Measurements from ENCODE around the gene XXYLT1. TPM values are rescaled to one million over a fixed set of nuclear protein-coding genes. Genes with fewer than 3 reads are reported as not detected.

The XXYLT1 gene
- polyA plus RNA-seq, 1 donor (not counting 4 experiments of a cell fraction or from before 2014, with no cell fraction given): 11.1 TPM

DNA sequence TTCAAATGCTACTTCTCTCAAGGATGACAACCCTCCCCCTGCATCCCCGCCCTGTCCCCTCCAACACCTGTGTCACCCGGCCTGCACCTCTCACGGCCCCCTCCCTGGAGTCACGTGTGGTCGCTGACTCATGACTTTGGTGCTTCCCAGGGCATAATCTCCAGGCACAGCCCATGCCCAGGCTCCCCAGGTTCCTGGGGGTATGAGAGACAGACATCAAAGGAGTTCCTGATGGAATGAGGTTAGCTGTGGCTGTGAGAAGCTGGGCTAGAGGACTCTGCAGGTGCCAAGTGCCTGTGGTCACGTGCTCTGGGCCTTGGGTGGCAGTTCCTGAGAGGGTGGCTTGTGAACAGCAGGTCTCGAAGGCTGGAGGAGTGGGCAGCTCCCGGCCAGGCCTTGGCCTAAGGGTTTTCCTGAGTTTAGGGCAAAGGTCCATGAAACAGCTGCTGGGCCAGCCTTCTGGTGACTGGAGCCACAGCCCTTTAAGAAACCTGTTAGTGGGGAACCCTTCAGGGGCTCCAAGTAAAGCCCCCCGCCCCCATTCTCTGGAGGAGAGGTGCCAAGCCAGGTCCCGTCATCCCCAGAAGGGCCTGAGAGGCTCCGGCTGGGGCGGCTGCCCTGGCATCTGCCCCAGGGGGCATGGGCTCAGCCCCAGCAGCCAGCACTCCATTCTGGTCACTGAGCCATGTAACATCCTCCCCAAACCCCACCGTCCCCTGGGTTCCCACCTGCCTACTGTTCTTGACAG, 230.0 kb downstream of the XXYLT1 start:
- TF ChIP-seq, protein P1, sequence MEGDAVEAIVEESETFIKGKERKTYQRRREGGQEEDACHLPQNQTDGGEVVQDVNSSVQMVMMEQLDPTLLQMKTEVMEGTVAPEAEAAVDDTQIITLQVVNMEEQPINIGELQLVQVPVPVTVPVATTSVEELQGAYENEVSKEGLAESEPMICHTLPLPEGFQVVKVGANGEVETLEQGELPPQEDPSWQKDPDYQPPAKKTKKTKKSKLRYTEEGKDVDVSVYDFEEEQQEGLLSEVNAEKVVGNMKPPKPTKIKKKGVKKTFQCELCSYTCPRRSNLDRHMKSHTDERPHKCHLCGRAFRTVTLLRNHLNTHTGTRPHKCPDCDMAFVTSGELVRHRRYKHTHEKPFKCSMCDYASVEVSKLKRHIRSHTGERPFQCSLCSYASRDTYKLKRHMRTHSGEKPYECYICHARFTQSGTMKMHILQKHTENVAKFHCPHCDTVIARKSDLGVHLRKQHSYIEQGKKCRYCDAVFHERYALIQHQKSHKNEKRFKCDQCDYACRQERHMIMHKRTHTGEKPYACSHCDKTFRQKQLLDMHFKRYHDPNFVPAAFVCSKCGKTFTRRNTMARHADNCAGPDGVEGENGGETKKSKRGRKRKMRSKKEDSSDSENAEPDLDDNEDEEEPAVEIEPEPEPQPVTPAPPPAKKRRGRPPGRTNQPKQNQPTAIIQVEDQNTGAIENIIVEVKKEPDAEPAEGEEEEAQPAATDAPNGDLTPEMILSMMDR (optimal IDR thresholded peaks at IDR 0.05 in 1 of 3, IDR thresholded peaks at IDR 0.05 in 1 of 3, conservative IDR thresholded peaks at IDR 0.05 in 1 of 3; ENCODE audit: extremely low read depth in 1 of 3, insufficient read depth in 2 of 3, low read length in 3 of 3): no peak
- TF ChIP-seq EZH2 (IDR thresholded peaks at IDR 0.05; ENCODE audit: low read length): no peak
- H2AFZ ChIP-seq (ENCODE audit: control insufficient read depth, low read length): no peak overlapping the region
- peak overlapping the region; percentile 2 for H3K4me2 ChIP-seq (ENCODE audit: control insufficient read depth, extremely low read depth, insufficient read depth, low read depth, low read length)

DNA sequence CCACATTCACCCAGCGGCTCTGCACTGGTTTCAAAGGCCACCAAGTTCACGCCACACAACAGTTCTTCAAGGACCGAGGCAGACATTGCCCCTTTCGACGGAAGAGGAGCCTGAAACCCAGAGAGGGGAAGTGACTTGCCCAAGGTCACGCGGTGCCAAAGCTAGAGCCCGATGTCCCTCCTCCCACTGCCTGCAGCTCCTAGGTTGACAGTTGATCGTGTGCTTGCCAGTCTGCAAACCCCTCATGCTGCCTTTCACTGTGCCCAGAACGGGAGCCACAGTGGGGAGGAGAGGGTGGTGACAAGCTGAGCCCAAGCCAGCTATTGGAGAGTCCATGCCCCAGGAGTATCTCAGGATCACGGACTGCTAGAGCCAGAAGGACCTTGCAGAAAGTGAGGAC, 230.9 kb downstream of the XXYLT1 start:
- Histone ChIP-seq H3K27ac (ENCODE audit: control insufficient read depth, insufficient read depth, low read length) (no peak overlapping the region), H4K20me1 (ENCODE audit: control insufficient read depth, extremely low read depth, insufficient read depth, low read length) (no peaks in the 10 kb centered on the region), H3K27me3 (ENCODE audit: control insufficient read depth, extremely low read depth, insufficient read depth, low read length) (no peaks in the 10 kb centered on the region), H2AFZ (ENCODE audit: control insufficient read depth, low read length) (no peak overlapping the region), H3K79me2 (ENCODE audit: control insufficient read depth, insufficient read depth, low read length) (no peaks in the 10 kb centered on the region), H3K4me3 (ENCODE audit: control insufficient read depth in 2 of 3, extremely low read depth in 1 of 3, insufficient read depth in 2 of 3, low read depth in 1 of 3, low read length in 3 of 3) (no peak overlapping the region), H3K9ac (ENCODE audit: control insufficient read depth, extremely low read depth, insufficient read depth, low read length) (no peak overlapping the region), H3K4me1 (ENCODE audit: control insufficient read depth, extremely low read depth, insufficient read depth, low read length) (peaks cover 14% of the 10 kb centered on the region), H3K9me3 (ENCODE audit: control insufficient read depth, low read depth, low read length) (no peaks in the 10 kb centered on the region), H3K9me1 (ENCODE audit: control insufficient read depth, extremely low read depth, insufficient read depth, low read length) (no peaks in the 10 kb centered on the region), H3K36me3 (ENCODE audit: control insufficient read depth in 2 of 2, extremely low read depth in 1 of 2, insufficient read depth in 2 of 2, low read length in 2 of 2) (no peaks in the 10 kb centered on the region), H3K4me2 (ENCODE audit: control insufficient read depth, extremely low read depth, insufficient read depth, low read depth, low read length) (no peak overlapping the region)
- no peak for FAIRE-seq
- no peak for DNase-seq (ENCODE audit: low read depth, low spot score)
- dilution Hi-C loops (cut with MboI; ENCODE audit: extremely low pct_ligation_motif_present, low sequenced_read_pairs): no loop called here
- TF ChIP-seq, protein P1 (optimal IDR thresholded peaks at IDR 0.05 in 1 of 3, IDR thresholded peaks at IDR 0.05 in 1 of 3, conservative IDR thresholded peaks at IDR 0.05 in 1 of 3; ENCODE audit: extremely low read depth in 1 of 3, insufficient read depth in 2 of 3, low read length in 3 of 3): no peak
- no peak for TF ChIP-seq EZH2 (IDR thresholded peaks at IDR 0.05; ENCODE audit: low read length)

More for the DNA sequence above, 230.0 kb downstream of the XXYLT1 start:
- H4K20me1 ChIP-seq (ENCODE audit: control insufficient read depth, extremely low read depth, insufficient read depth, low read length): no peaks in the 10 kb centered on the region
- no peak overlapping the region for H3K9ac ChIP-seq (ENCODE audit: control insufficient read depth, extremely low read depth, insufficient read depth, low read length)
- no peak for DNase-seq (ENCODE audit: low read depth, low spot score)
- dilution Hi-C loops (cut with MboI; ENCODE audit: extremely low pct_ligation_motif_present, low sequenced_read_pairs): no loop called here
- FAIRE-seq: no peak
- H3K27ac ChIP-seq (ENCODE audit: control insufficient read depth, insufficient read depth, low read length): no peak overlapping the region
- H3K9me3 ChIP-seq (ENCODE audit: control insufficient read depth, low read depth, low read length): no peaks in the 10 kb centered on the region
- no peaks in the 10 kb centered on the region for H3K9me1 ChIP-seq (ENCODE audit: control insufficient read depth, extremely low read depth, insufficient read depth, low read length)
- no peak overlapping the region for H3K4me3 ChIP-seq (ENCODE audit: control insufficient read depth in 2 of 3, extremely low read depth in 1 of 3, insufficient read depth in 2 of 3, low read depth in 1 of 3, low read length in 3 of 3)
- H3K36me3 ChIP-seq (ENCODE audit: control insufficient read depth in 2 of 2, extremely low read depth in 1 of 2, insufficient read depth in 2 of 2, low read length in 2 of 2): no peaks in the 10 kb centered on the region
- no peaks in the 10 kb centered on the region for H3K79me2 ChIP-seq (ENCODE audit: control insufficient read depth, insufficient read depth, low read length)
- peaks cover 14% of the 10 kb centered on the region for H3K4me1 ChIP-seq (ENCODE audit: control insufficient read depth, extremely low read depth, insufficient read depth, low read length)
- H3K27me3 ChIP-seq (ENCODE audit: control insufficient read depth, extremely low read depth, insufficient read depth, low read length): no peaks in the 10 kb centered on the region
